ENCODE data around the gene WDR62.

DNA sequence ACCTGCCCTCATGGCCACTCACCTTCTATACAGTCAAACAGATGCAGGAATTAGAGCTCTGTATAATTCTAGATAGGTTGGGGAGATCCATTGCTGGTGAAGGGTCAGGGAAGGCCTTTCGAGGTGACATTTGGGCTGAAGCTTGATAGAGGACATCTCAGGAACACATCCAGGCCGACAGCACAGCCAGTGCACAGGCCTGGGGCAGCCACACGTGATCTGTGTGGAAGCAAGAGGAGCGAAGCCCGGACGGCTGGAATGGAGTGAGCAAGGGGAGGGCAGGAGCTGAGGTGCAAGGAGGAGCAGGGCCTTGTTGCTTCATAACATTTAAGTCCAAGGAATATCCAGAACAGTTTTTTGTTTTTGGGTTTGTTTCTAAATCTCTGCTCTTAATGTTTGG is 51.7 kb downstream of the WDR62 start:
- TF ChIP-seq CTCF (conservative IDR thresholded peaks at IDR 0.05; ENCODE audit: low read length), result no peak
- no peak for TF ChIP-seq EZH2phosphoT487 (IDR thresholded peaks at IDR 0.05; ENCODE audit: borderline replicate concordance)
